Hypothalamus (tissue), 51 donors: ENCODE data around the gene MUC12.
"Not testable (repeated sequence)": the region's sequence is repeated elsewhere in the genome, so short reads cannot be mapped to it uniquely, and the experiment has no call there.

Experiments used
- DNase-seq, 51 donors: peaks; one replicate each; lab custom pipeline; 2025; lab: John Stamatoyannopoulos, UW

The MUC12 gene

GRCh38 chr7:100969066-100969615 is at the start of gene MUC12:
TSS of gene MUC12 (plus strand) at chr7:100969565. CDS start at chr7:100969623, 58 bp downstream.
- DNase-seq = no peak

GRCh38 chr7:100919779-100920437 is 49.5 kb upstream of the MUC12 start:
- DNase-seq = not testable (repeated sequence)

GRCh38 chr7:100921039-100921438 is 48.3 kb upstream of the MUC12 start:
- DNase-seq = no peak

GRCh38 chr7:100923616-100924015 is 45.7 kb upstream of the MUC12 start:
- not testable (repeated sequence) for DNase-seq

- no peak for DNase-seq
Observed at GRCh38 chr7:100929808-100930174, 39.6 kb upstream of the MUC12 start.

- no peak for DNase-seq
Observed at GRCh38 chr7:100933734-100934133, 35.6 kb upstream of the MUC12 start.

GRCh38 chr7:100935381-100935780 is 34.0 kb upstream of the MUC12 start:
- not testable (repeated sequence) for DNase-seq

- not testable (repeated sequence) for DNase-seq
Observed at GRCh38 chr7:100936167-100936566, 33.2 kb upstream of the MUC12 start.

GRCh38 chr7:100942045-100942774 is 27.2 kb upstream of the MUC12 start:
- DNase-seq = no peak

GRCh38 chr7:100943693-100944092 is 25.7 kb upstream of the MUC12 start:
- no peak for DNase-seq

GRCh38 chr7:100944138-100944537 is 25.2 kb upstream of the MUC12 start:
- DNase-seq = no peak

GRCh38 chr7:100946111-100946510 is 23.3 kb upstream of the MUC12 start:
- no peak for DNase-seq

GRCh38 chr7:100946766-100947365 is 22.5 kb upstream of the MUC12 start:
- no peak for DNase-seq

GRCh38 chr7:100947792-100948191 is 21.6 kb upstream of the MUC12 start:
- no peak for DNase-seq

- DNase-seq = no peak
Observed at GRCh38 chr7:100949227-100949932, 20.0 kb upstream of the MUC12 start, which contains the start of gene MUC3A. TSS of gene MUC3A (plus strand) at chr7:100949534. CDS start at chr7:100949625, 91 bp downstream.

GRCh38 chr7:100949933-100950443 is 19.4 kb upstream of the MUC12 start:
- no peak for DNase-seq

- no peak for DNase-seq
Observed at GRCh38 chr7:100951172-100951571, 18.2 kb upstream of the MUC12 start.

- no peak for DNase-seq
Observed at GRCh38 chr7:100951888-100952560, 17.3 kb upstream of the MUC12 start.

GRCh38 chr7:100952641-100953040 is 16.7 kb upstream of the MUC12 start:
- no peak for DNase-seq

GRCh38 chr7:100957832-100958421 is 11.4 kb upstream of the MUC12 start:
- no peak for DNase-seq
